Inferior parietal cortex (tissue), 1 donor: ENCODE measurements around the gene FBXW5.

Experiments used
- DNase-seq: peaks from one replicate; pipeline ENCODE4 v3.0.0-alpha.2; 2016; ENCODE audit errors: extremely low spot score

Gene FBXW5

GRCh38 chr9:136962163-136962562, 17.6 kb upstream of the FBXW5 start:
- DNase-seq = no peak

DNA sequence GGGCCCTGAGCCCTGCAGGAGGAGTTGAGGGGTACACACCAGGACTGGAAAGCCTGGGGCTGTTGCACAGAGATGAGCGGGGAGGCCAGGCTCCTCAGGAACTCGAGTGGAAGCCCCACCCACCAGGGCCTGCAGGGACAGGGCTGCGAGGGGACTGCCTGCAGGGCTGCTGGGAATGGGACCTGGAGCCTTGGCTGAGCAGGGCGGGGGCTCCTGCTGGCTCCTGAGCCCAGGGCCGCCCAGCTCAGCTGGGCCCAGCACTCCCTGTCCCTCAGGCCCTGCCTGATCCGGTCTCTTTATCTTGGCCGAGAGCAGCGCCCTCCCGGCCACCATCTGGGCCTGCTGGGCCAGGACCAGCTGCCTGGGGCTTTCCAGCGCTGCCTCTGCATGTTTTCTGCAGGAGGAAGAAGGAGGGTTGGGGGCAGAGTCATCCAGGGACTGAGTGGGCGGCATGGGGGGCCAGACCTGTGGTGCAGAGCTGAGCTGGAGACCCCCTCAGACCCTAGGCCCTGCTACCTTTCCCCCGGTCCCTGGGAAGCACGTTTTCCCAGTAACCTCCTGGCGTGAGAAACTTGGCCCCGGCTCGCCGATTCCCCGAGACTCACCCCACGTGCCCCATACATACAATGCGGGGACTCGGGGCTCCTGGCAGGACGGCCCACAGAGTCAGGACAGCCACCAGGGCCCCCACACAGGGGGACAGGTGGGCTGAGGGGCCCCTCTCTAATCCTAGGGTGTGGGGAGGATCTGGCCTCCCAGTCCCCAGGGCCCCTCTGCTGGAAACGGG, 16.9 kb upstream of the FBXW5 start:
- no peak for DNase-seq

GRCh38 chr9:136960938-136961275, 16.4 kb upstream of the FBXW5 start:
- DNase-seq = no peak

DNA sequence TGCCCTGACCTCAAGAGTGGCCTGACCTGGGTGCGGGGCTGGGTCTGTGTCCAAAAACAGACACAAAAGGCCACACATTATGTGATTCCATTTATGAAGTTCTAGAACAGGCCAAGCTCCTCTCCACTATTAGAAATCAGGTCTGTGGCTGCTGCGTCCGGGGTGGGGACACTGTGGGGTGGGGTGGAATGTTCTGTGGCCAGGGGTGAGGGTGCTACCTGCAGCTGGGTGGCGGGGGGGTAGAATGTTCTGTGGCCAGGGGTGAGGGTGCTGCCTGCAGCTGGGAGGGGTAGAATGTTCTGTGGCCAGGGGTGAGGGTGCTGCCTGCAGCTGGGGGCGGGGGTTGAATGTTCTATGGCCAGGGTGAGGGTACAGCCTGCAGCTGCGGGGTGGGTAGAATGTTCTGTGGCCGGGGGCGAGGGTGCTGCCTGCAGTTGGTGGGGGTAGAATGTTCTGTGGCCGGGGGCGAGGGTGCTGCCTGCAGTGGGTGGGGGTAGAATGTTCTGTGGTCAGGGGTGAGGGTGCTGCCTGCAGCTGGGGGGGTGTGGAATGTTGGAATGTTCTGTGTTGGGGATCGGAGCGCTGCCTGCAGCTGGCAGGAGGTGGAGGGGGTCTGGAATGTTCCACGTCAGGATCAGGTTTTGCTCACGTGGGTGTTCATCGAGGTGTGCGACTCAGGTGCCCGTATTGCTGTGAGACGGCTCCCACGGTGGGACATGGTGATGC, 15.8 kb upstream of the FBXW5 start:
- no peak for DNase-seq

GRCh38 chr9:136958898-136959850, 14.6 kb upstream of the FBXW5 start:
- DNase-seq = no peak

DNA sequence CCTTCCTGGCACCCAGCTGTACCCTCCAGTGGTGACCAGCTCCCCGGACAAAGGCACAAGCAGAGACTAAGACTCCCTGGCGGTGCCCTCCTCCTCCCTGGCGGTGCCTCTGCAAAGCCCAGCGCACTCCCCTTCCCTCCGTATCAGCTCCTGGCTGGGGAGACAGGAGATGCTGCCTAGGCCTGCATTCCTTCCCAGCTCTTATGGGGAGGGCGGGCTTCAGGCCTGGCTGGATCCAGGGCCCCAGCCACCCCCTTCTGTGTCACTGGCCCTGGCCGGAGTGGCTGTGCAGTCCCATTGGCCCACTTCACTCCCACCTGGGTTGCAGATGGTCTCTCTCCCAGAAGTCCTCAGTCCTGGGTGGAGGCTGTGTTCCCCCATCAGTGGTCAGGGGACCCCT, 13.9 kb upstream of the FBXW5 start:
- DNase-seq = no peak

DNA sequence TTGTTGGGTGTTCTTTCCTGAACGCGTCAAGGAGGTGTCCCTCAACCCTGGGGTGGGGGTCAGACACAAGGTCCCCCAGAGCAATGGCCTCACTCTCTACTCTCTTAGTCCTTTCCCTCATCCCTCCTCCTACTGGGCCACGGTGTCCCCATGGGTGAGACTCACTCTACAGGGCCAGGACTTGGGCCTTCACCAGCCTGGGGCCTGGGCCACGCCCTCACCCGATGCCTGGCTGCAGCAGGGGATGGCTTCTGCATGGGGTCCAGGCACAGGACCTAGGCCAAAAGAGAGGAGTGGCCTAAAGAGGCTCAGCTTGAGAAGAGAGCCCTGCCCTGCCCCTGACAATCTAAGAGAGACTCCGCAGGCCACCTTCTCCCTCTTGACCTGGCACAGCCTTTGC, 13.4 kb upstream of the FBXW5 start:
- DNase-seq = no peak

DNA sequence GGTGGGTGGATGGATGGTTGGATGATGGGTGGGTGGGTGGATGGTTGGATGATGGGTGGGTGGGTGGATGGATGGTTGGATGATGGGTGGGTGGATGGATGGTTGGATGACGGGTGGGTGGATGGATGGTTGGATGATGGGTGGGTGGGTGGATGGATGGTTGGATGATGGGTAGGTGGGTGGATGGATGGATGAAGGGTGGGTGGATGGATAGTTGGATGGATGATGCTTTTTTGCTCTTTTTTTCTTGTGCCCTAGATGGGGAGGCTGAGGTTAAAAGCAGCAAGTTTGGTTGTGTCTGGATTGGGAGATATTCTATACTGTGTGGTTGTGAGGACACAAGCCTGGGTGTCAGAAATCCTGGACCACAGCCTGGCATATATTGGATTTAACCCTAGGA, 12.9 kb upstream of the FBXW5 start:
- DNase-seq = no peak

- no peak for DNase-seq
Measured at GRCh38 chr9:136956604-136957003, 12.1 kb upstream of the FBXW5 start.

DNA sequence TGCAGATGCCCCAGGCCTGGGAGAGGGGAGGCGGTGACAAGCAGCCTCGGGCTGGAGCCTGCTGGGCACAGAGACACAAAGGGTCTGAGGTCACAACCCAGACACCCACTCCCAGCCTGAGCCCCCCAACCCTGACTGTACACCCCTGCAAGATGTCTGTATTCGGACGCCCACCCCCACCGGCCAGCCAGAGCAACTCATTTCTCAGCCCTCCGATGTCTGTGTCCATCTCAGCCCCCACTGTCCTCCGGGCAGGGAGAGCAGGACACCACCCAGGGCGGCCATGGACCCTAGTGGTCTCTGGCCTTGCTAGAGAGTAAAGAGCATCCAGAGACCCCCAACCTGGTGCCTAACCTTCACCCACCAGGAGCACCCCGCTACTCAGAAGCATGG, 11.4 kb upstream of the FBXW5 start:
- no peak for DNase-seq

DNA sequence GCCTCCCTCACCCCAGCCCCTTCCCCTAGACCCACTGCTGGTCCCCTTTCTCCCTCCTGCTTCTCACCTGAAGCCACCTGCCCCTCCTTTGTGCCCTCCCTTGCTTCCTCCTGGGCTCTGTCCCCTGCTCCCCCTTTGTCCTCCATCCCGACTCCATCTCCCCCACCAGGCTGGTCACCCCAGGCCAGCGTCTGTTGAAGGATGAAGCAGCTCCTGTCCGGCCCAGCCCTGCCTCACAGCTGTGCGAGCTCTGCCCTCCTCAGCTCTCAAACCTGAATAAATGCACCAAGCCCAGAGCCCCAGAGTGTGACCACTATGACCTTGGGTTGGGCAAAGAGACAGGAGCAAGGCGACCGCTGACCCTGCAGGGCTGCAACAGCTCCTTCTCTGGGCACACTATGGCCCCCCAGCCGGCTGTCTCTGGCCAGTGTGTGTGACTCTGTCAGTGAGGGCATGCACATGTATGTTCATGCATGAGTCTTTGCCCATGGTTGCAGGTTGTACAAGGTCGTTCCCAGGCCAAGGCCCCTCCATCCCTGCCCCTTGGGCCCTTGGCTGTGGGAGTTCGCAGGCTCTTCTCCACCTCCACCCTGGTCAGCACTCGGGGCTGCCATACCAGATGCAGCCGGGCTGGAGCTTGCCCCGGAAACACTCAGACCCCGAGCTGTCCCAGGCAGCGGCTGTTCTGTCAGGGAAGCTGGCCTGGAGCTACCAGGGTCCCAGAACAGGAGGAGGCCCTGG, 10.8 kb upstream of the FBXW5 start:
- no peak for DNase-seq

DNA sequence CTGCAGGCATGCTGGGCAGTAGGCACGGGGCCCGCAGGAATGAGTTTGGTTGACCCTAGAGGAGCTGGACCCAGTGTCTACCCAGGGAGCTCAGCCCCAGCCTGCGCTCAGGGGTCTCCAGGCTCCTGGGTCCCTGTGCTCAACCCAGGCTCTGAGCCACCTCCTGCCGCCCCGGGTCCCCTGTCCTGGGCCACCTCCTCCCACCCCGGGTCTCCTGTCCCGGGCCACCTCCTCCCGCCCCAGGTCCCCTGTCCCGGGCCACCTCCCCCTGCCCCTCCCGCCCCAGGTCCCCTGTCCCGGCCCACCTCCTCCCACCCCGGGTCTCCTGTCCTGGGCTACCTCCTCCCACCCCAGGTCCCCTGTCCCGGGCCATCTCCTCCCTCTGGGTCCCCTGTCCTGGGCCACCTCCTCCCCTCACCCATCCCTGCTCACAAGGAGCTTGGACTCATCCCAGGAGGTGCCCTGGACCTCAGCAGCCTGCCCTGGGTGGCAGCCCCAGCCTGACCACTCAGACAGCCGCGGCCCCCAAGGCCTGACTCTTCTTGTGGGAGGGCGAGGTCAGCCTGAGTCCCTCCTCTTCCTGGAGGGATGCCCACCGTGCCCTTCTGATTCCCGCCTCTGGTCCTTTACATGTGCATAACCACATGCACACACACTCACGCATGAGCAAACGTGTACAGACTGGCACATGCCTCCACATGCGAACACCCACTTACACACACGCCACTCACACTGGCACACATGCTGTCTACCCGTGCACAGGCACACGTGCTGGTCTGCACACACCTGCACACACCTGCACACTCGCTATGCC, 9.9 kb upstream of the FBXW5 start:
- DNase-seq = no peak

DNA sequence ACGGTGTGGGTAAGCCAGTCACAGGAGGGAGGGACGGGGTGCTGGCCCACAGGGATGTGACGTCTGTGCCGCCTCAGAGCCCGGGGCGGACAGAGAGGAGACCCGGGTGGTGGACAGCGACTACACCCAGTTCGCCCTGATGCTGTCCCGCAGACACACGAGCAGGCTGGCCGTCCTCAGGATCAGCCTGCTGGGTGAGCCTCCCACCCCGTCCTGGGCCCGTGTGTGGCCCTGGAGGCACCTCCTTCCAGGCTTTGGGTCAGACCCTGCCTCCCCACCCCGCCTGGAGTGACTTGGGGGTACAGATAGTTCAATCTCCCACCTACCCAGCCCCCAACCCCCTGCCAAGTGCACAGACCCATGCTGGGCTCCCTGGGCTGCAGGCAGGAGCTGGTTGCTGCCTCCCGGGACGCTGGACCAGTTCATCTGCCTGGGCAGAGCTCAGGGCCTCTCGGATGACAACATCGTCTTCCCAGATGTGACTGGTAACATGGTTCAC, 9.3 kb upstream of the FBXW5 start:
- no peak for DNase-seq

DNA sequence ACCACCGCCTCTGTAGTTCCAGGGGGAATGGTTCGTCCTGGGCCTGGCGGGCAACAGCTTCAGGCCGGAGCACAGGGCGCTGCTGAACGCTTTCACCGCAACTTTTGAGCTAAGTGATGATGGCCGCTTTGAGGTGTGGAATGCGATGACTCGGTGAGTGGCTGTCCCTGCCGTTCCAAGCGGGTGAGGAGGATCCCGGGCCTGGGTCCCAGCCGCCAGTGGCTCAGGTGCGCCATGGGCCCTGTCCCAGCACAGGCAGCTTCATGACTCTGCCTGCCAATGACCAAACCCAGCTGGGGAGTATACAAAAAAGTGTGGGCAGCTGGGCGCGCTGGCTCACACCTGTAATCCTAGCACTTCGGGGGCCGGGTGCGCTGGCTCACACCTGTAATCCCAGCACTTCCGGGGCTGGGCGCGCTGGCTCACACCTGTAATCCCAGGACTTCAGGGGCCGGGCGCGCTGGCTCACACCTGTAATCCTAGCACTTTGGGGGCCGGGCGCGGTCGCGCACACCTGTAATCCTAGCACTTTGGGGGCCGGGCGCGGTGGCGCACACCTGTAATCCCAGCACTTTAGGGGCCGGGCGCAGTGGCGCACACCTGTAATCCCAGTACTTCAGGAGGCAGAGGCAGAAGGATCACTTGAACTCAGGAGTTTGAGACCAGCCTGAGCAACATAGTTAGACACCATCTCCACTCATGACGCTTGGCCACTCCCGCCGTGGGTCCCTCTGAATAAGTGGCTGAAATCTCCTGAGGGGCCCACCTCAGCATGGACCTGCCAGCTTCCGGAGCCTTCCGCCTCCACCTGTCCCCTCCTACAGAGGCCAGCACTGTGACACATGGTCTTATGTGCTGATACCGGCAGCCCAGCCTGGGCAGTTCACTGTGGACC, 8.6 kb upstream of the FBXW5 start:
- DNase-seq = no peak

DNA sequence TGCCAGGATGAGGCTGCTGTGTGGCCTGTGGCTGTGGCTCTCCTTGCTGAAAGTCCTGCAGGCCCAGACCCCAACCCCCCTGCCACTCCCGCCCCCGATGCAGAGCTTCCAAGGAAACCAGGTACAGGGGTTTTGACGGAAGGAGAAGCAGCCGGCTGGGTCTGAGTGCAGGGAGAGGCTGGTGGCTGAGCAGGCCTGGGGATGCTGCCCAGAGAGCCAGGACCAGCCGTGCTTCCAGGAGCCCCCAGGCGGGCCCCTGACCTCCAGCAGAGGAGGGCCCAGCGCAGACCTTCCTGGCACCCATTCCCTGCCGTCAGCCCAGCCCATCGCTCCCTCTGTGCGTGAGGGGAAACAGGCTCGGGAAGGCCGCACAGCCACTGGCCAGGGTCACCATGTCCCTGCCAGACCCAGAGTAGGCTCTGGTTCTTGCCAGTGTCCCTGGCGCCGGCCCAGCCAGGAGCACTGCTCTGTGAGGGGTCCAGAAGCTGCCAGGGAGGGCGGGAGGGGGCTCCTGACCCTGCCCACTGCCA, 7.8 kb upstream of the FBXW5 start:
- no peak for DNase-seq

GRCh38 chr9:136951541-136952320, 7.2 kb upstream of the FBXW5 start, which contains the start of gene LCN12:
Gene LCN12 (plus strand): TSS chr9:136952273. CDS start chr9:136952328, 55 bp downstream.
- no peak for DNase-seq

- DNase-seq = no peak
Measured at GRCh38 chr9:136950656-136951276, 6.2 kb upstream of the FBXW5 start.
